ENCODE results near the gene FKBP1A.
"Not testable (repeated sequence)": the region's sequence is repeated elsewhere in the genome, so short reads cannot be mapped to it uniquely, and the experiment has no call there.

FKBP1A gene

GRCh38 chr20:1362484-1362883 lies 30.4 kb downstream of the FKBP1A start:
- DNase-seq (ENCODE audit: low read depth), result no peak

GRCh38 chr20:1360094-1360846 lies 32.6 kb downstream of the FKBP1A start:
- no peak for DNase-seq (ENCODE audit: low read depth)

- DNase-seq (ENCODE audit: low read depth), result no peak
These were observed 34.8 kb downstream of the FKBP1A start for GRCh38 chr20:1357921-1358671.

- no peak for DNase-seq (ENCODE audit: low read depth)
These were observed 38.9 kb downstream of the FKBP1A start for GRCh38 chr20:1353956-1354355.

- no peak for DNase-seq (ENCODE audit: low read depth)
These were observed 46.4 kb downstream of the FKBP1A start for GRCh38 chr20:1346315-1346969.

- no peak for DNase-seq (ENCODE audit: low read depth)
These were observed 47.1 kb downstream of the FKBP1A start for GRCh38 chr20:1345756-1346093.

GRCh38 chr20:1345030-1345755 lies 47.7 kb downstream of the FKBP1A start:
- no peak for DNase-seq (ENCODE audit: low read depth)

- not testable (repeated sequence) for DNase-seq (ENCODE audit: low read depth)
These were observed 49.3 kb downstream of the FKBP1A start for GRCh38 chr20:1343446-1344124.

- no peak for DNase-seq (ENCODE audit: low read depth)
These were observed 51.1 kb downstream of the FKBP1A start for GRCh38 chr20:1341561-1342265.

GRCh38 chr20:1338801-1339200 lies 54.1 kb downstream of the FKBP1A start:
- no peak for DNase-seq (ENCODE audit: low read depth)

GRCh38 chr20:1338096-1338495 lies 54.8 kb downstream of the FKBP1A start:
- DNase-seq (ENCODE audit: low read depth), result no peak

- DNase-seq (ENCODE audit: low read depth), result no peak
These were observed 55.4 kb downstream of the FKBP1A start for GRCh38 chr20:1337441-1337840.

- DNase-seq (ENCODE audit: low read depth), result no peak
These were observed 56.0 kb downstream of the FKBP1A start for GRCh38 chr20:1336699-1337367.

- DNase-seq (ENCODE audit: low read depth), result no peak
These were observed 56.7 kb downstream of the FKBP1A start for GRCh38 chr20:1335961-1336698.

- DNase-seq (ENCODE audit: low read depth), result no peak
These were observed 58.1 kb downstream of the FKBP1A start for GRCh38 chr20:1334761-1335160.

- no peak for DNase-seq (ENCODE audit: low read depth)
These were observed 58.5 kb downstream of the FKBP1A start for GRCh38 chr20:1334370-1334731.

GRCh38 chr20:1333462-1334369 lies 59.1 kb downstream of the FKBP1A start:
- DNase-seq (ENCODE audit: low read depth), result no peak

- DNase-seq (ENCODE audit: low read depth), result no peak
These were observed 60.0 kb downstream of the FKBP1A start for GRCh38 chr20:1332749-1333300.

All from activated T-cell treated with anti-CD3 and anti-CD28 coated beads for 48 hours (primary cell).